ENCODE data around the gene SPI1. TPM values are rescaled to one million over a fixed set of nuclear protein-coding genes. Genes with fewer than 3 reads are reported as not detected.

SPI1 gene
- total RNA-seq, result 2.2 TPM

DNA sequence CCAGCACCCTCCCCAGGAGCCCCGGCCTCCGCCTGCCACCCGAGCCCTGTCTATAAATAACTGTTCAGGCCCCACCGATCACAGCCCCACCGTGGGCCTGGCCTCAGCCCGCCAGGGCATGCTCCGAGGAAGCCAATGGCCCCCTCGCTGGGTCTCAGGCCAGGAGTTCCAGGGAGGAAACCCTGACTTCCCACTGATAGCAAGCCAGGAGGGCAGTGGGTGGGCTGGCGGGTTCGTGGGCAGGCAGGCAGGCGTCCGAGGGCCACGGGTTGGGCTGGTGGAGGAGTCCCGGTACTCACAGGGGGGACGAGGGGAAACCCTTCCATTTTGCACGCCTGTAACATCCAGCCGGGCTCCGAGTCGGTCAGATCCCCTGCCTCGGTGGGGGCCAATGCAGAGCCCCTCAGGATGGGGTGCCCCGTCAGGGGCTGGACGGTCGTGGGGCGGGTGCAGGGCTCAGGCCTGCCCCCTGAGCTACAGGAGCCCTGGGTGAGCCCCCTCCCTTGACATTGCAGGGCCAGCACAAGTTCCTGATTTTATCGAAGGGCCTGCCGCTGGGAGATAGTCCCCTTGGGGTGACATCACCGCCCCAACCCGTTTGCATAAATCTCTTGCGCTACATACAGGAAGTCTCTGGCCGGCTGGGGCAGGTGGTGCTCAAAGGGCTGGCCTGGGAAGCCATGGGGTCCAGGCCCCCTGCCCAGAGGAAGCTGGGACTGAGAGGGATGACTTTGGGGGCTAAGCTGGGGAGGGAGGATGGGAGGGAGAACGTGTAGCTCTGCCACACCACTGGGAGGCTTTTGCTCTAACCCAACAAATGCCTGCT lies at the start of gene SPI1:
SPI1 (minus strand) TSS at position 538 of the 826 bp plus-strand sequence; CDS start at position 344, 194 bp downstream.
- peak; percentile 43 for ATAC-seq

- peak; percentile 98 for ATAC-seq
Observed at GRCh38 chr11:47426062-47426956, 48.0 kb upstream of the SPI1 start, which contains the start of gene PSMC3. PSMC3 (minus strand) TSS chr11:47426439; CDS start chr11:47426279, 160 bp downstream.

DNA sequence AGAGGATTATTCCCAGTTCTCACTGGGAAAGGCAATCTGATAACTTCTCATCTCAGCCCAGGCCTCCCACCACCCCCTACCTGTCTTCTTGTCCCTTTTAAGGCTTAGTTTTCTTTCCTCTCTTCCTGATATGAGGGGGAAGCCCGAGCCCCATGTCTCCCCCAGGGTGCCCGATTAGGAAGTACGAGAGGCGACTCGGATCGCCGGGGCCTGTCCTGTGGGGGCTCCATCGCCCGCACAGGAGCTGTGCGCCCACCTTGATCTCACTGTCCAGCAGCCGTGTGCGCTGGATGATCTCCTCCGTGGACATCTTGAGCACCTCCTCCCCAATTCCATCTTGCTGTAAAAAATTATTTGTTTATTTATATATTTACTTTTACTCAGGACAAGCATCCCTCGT lies 47.3 kb upstream of the SPI1 start:
- ATAC-seq, result peak; percentile 4

GRCh38 chr11:47418454-47419259 lies 40.3 kb upstream of the SPI1 start:
- no peak for ATAC-seq

DNA sequence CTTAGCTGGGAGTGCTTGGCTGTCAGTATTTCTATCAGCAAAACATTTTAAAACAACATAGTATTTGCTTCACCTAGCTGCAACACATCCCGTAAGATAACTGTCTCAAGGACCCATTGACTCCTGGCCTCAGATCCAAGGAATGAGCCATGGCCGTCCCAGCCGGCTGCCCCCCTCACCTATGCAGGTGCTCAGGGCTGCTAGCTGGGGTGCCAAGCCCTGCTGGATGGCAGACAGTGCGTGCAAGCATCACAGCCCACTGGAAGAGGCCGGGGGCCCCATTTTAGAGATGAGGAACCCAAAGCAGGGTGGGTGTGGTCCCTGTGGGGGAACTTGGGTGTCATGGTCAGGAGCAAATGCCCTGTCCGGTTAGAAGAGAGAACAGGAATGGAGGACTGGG lies 39.4 kb upstream of the SPI1 start:
- no peak for ATAC-seq

DNA sequence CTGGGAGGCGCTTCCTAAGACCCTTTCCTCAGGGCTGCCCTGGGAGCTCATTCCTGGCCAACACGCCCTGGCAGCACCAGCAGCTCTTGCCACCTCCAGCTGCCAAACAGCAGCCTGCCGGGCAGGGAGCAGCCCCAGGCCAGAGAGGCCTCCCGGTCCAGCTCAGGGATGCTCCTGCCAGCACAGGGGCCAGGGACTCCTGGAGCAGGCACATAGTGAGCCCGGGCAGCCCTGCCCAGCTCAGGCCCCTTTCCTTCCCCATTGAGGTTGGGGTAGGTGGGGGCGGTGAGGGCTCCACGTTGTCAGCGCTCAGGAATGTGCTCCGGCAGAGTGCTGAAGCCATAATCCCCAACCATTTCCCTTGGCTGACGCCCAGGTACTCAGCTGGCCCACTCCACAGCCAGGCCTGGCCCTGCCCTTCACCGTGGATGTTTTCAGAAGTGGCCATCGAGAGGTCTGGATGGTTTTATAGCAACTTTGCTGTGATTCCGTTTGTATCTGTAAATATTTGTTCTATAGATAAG lies 37.7 kb upstream of the SPI1 start:
- peak; percentile 77 for ATAC-seq

- peak; percentile 1 for ATAC-seq
Observed at GRCh38 chr11:47415091-47415854, 36.9 kb upstream of the SPI1 start.

GRCh38 chr11:47414685-47415070 lies 36.3 kb upstream of the SPI1 start:
- ATAC-seq, result no peak

DNA sequence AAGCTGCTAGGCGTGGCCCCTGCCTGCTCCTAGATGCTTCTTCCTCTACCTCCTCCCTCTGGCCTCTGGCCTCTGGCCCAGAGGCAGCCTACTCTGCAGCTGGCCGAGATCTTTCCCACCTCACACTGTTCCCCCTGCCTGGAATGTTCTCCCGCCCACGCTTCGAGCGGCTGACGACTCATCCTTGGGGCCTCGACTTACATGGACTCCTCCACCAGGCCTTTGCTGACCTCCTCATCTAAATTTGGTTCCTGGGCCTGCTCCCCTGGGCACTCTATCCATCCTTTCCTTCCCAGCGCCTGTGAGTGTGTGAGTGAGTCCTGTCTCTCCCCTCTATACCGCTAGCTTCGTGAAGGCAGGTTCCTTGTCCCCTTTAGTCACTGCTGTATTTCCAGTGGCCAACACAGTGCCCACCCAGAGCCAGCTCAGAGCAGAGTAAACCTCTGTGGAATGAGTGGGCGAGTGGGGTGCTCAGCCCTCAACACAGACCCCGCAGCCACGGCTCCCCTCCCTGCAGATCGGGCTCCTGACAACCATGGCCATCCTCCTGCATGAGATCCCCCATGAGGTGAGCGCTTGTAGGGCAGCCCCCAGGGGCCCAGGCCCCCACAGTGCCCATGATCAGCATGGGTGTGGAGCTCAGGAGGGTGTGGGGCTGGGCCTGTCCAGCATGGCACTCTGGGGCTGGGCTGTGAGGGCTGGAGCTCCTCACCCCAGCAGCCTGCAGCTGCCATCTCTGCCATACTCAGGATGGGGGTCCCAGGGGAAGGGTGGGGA lies 35.7 kb upstream of the SPI1 start:
- no peak for ATAC-seq

- ATAC-seq, result no peak
Observed at GRCh38 chr11:47413351-47413750, 35.0 kb upstream of the SPI1 start.

DNA sequence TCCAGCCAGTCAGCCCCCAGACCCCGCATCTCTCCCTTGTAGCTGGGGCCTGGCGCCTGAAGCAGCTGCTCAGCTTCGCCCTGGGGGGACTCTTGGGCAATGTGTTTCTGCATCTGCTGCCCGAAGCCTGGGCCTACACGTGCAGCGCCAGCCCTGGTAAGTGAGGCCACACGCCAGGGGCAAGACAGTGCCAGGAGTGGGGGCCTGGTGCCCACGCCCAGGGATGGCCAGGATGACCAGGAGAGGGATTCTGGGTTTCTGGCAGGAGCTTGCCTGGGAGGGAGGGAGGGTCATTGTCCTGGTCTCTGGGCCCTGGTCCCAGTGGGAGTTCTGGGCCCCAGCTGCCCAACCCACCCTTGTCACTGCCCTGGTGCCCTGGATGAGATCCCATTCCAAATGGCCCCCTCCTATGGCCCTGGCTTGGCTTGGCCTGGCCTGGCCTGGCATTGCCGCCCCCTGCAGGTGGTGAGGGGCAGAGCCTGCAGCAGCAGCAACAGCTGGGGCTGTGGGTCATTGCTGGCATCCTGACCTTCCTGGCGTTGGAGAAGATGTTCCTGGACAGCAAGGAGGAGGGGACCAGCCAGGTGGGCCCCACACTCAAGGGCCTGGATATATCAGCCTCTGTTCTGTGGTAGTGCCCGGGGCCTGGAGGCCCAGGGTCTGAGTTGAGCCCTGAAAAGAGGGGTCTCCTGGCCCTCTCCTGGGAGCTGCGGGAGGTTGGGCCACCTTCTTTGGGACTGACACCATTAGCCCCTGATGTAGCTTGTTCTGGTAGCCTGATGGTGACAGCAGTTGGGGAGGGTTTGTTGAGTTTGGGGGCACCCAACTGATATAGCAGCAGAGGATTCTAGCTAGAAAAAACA lies 33.8 kb upstream of the SPI1 start:
- ATAC-seq, result no peak

- no peak for ATAC-seq
Observed at GRCh38 chr11:47410370-47411264, 32.3 kb upstream of the SPI1 start.

DNA sequence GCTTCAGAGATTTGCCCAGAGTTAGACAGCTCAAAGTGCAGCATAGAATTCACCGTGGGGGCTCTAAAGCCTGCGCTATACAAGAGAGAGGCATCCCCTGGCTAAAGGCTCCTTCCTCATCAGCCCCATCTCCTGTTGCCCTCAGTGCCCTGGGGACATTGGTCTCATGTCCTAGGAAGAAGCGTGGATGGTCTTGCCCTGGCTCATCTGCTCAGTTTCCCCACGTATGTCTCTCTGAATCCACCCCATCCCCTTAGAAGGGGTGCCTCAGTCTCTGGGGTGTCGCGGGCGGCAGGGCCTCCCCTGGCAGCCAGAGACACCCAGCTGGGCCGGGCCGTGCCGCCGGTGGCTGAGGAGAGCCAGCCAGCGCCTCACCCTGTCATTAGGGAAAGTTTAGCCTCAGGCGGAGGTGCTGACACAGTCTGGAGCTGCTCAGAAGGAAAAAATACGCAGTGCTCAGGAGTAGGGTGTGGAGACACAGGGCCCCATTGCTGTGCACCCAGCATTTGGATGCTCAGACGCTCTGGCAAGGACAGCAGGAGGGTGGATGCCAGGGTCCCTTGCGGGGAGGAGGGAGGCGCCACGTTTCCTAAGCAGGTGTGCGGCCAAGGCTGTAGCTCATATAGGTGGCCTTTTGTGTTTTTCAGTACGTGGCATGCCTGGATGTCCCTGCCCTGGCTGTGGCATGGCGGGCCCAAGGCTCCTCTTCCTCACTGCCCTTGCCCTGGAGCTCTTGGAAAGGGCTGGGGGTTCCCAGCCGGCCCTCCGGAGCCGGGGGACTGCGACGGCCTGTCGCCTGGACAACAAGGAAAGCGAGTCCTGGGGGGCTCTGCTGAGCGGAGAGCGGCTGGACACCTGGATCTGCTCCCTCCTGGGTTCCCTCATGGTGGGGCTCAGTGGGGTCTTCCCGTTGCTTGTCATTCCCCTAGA lies 31.4 kb upstream of the SPI1 start:
- peak; percentile 51 for ATAC-seq

- ATAC-seq, result peak; percentile 32
Observed at GRCh38 chr11:47408598-47409439, 30.5 kb upstream of the SPI1 start.

DNA sequence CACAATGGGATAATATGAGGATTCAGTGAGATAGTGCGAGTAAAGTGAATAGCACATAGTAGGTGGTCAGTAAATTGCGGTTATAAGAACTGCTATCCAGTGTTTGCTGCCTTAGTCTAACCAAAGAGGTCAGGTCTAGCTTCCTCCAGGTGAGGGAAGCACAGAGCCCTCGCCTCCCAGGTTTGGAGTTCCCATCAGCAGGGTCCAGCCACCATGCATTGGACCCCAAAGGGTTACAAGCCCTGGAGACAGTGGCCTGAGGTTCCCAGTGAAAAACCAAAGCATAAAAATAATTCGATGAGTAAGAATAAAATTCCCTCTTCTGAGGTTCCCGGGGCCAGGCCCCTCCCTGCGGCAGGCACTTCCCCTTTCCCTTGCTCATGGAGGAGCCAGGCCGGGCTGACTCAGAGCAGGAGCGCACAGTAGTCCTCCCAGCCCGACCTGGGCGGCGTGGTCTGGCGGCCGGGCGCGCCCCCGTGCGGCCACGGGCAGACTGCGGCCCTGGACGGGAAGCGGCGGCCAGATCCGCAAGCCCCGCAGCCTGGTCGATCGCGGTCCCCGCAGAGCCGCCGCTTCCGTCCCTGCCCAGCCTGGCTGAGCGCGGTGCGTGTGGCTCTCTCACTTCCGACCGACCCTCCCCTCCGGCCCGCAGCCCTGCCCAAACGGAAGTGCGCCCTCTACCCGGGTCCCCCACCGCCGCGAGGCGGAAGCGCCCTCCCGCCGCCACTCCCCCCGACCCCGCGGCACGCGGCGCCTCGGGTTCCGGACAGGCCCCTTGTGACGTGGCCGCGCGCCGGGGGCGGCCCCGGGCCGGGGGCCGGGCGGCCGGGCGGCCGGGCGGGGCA lies 29.6 kb upstream of the SPI1 start, which contains the start of gene SLC39A13:
SLC39A13 (plus strand) TSS at position 845 of the 845 bp plus-strand sequence. CDS start 1,505 bp downstream, outside the sequence.
- peak; percentile 91 for ATAC-seq
